ENCODE results near the gene OR6N2. TPM values are rescaled to one million over a fixed set of nuclear protein-coding genes. Genes with fewer than 3 reads are reported as not detected.

OR6N2 gene
- total RNA-seq, 1 experiment from 2014 or later, result not detected

DNA sequence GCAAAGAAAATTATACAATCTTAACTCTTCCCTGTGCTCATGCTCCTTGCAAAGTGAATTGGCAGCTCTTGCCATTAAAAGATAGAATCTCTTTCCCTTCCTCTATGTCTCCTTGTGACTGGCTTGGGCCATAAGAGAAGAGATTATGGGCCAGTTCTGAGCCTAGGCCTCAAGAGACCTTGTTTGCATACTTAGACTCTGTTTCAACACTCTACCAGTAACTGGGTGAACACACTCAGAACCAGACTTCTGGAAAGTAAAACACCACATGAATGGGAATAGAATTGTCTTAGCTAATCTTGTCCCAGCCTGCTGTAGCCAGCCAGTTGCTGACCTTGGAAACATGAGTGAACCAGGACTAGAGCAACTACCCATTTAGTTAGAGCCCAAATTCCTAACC lies 45.2 kb downstream of the OR6N2 start:
- Histone ChIP-seq H3K14ac (ENCODE audit: insufficient read depth, low read length) (no peak overlapping the region), H2BK15ac (ENCODE audit: low read depth, low read length) (no peak overlapping the region), H3K9me3 (ENCODE audit: control insufficient read depth, low read depth, low read length) (no peaks in the 10 kb centered on the region), H3T11ph (ENCODE audit: low read length) (no peak overlapping the region), H2AK5ac (ENCODE audit: insufficient read length, low read length) (no peak overlapping the region), H3K79me1 (ENCODE audit: insufficient read depth, low read depth, low read length, poor library complexity, severe bottlenecking) (no peaks in the 10 kb centered on the region), H3K23me2 (ENCODE audit: insufficient read length, low read depth, low read length, poor library complexity, severe bottlenecking) (no peaks in the 10 kb centered on the region), H3K27ac (ENCODE audit: insufficient read length, low read depth, low read length) (no peak overlapping the region), H3K79me2 (ENCODE audit: insufficient read depth, low read length) (no peaks in the 10 kb centered on the region), H3K23ac (ENCODE audit: insufficient read length, low read depth, low read length) (no peak overlapping the region), H3K4ac (ENCODE audit: low read depth, low read length) (no peak overlapping the region), H3K4me1 (ENCODE audit: insufficient read depth, low read length) (no peaks in the 10 kb centered on the region), H3K27me3 (ENCODE audit: insufficient read depth, low read length) (no peaks in the 10 kb centered on the region), H3K9ac (ENCODE audit: extremely low read depth, insufficient read length, low read length) (no peak overlapping the region), H4K91ac (ENCODE audit: insufficient read length, low read depth, low read length) (no peak overlapping the region), H3K18ac (ENCODE audit: insufficient read length, low read depth, low read length) (no peak overlapping the region), H3K56ac (ENCODE audit: insufficient read length, low read depth, low read length) (no peak overlapping the region), H2BK12ac (ENCODE audit: insufficient read length, low read depth, low read length) (no peak overlapping the region), H3K4me2 (ENCODE audit: insufficient read depth, insufficient read length, low read length) (no peak overlapping the region), H2BK20ac (ENCODE audit: low read depth, low read length, poor library complexity, severe bottlenecking) (no peak overlapping the region), H2AFZ (ENCODE audit: low read length) (no peak overlapping the region), H4K8ac (replicated peaks; ENCODE audit: insufficient read length, low read depth, low read length) (no peak overlapping the region), H2BK120ac (ENCODE audit: low read depth, low read length, poor library complexity, severe bottlenecking) (no peak overlapping the region), H4K5ac (ENCODE audit: insufficient read length, low read depth, low read length) (no peak overlapping the region), H2BK5ac (ENCODE audit: insufficient read length, low read length) (no peak overlapping the region), H4K20me1 (ENCODE audit: control insufficient read depth, insufficient read depth, insufficient read length) (no peaks in the 10 kb centered on the region)
- H3K9me3 Mint-ChIP-seq, result no peaks in the 10 kb centered on the region
- DNase-seq, result no peak
- H3K36me3 Mint-ChIP-seq (ENCODE audit: insufficient read depth in 1 of 3, low read depth in 3 of 3), result no peaks in the 10 kb centered on the region
- no peak overlapping the region for H3K27ac Mint-ChIP-seq
- TF ChIP-seq, protein P1, sequence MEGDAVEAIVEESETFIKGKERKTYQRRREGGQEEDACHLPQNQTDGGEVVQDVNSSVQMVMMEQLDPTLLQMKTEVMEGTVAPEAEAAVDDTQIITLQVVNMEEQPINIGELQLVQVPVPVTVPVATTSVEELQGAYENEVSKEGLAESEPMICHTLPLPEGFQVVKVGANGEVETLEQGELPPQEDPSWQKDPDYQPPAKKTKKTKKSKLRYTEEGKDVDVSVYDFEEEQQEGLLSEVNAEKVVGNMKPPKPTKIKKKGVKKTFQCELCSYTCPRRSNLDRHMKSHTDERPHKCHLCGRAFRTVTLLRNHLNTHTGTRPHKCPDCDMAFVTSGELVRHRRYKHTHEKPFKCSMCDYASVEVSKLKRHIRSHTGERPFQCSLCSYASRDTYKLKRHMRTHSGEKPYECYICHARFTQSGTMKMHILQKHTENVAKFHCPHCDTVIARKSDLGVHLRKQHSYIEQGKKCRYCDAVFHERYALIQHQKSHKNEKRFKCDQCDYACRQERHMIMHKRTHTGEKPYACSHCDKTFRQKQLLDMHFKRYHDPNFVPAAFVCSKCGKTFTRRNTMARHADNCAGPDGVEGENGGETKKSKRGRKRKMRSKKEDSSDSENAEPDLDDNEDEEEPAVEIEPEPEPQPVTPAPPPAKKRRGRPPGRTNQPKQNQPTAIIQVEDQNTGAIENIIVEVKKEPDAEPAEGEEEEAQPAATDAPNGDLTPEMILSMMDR (conservative IDR thresholded peaks at IDR 0.05), result no peak
- no peaks in the 10 kb centered on the region for H3K4me1 Mint-ChIP-seq
- H3K27me3 Mint-ChIP-seq (ENCODE audit: low read depth), result no peaks in the 10 kb centered on the region
- H3K4me3 Mint-ChIP-seq, result no peak overlapping the region

Data from H9 (cell line).